HG02840 (cell line): ENCODE data around the gene RPL15.

Source experiments
- ATAC-seq: cut with Tn5 transposase; IDR thresholded peaks from one replicate; pipeline ENCODE4 v1.9.1; 2021; ENCODE audit warnings: mild to moderate bottlenecking, moderate library complexity, moderate number of reproducible peaks; ENCODE audit not compliant: unreplicated experiment, low FRiP score

RPL15 gene

DNA sequence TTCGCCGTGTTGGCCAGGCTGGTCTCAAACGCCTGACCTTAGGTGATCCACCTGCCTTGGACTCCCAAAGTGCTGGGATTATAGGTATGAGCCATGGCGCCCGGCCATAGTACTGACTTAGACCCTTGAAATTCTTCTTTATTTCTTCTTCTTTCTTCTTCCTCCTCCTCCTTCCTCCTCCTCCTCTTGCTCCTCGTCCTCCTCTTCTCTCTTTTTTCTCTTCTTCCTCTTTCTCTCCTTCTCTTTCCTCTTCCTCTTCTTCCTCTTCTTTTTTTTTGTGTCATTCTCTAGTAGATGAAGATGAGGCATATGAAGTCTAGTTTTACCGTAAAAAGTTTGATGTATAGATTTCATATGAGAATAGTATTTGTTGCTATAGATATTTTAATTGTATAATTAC lies 9.3 kb downstream of the RPL15 start:
- ATAC-seq: no peak

DNA sequence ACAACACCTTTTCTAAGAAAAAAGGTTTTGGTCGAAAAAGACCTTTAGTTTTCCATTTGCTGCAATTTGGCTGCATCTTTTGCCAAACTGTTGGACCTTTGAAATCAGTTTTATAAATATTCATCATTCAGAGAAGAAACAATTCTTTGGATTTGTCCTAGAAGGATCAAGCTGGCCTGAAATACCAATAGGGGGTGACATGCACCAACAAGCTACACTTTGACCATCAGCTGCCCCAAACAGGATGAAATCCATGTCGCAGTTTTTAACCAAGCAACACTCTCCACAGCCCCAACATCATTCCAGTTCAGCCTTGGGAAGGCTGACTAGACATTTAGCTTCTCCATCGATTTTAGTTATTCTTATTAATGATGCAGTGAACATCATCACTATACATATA lies 9.8 kb downstream of the RPL15 start:
- no peak for ATAC-seq

DNA sequence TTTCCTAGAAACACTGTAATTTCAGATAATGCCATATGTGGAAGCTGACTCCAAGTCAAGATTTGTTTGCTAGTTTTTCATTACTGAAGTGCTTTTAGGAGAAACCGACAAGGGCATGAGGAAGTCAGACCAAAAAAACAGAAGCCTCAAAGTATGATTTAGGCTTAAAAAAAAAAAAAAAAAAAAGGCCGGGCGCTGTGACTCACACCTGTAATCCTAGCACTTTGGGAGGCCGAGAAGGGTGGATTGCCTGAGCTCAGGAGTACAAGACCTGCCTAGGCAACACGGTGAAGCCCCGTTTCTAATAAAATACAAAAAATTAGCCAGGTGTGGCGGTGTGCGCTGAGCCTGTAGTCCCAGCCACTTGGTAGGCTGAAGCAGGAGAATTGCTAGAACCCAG lies 11.6 kb downstream of the RPL15 start:
- ATAC-seq: no peak

DNA sequence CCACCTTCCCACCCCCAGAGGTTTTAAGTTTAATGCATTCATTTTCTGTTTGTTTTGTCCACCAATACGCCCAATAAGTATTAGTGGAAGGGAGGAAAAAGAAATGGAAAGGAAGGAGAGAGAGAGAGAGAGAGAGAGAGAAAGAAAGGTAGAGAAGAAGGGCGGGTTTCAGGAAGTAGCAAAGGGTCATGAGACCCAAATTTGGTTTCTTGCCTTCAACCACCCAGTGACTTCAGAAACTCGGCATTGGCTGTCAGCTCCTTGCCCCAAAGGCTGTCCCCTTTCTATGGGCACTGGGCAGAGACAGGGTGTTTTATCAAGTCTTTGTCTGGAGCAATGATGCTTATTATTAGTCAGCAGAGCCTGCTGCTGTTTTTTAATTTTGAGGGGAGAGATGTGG lies 14.7 kb downstream of the RPL15 start:
- no peak for ATAC-seq

DNA sequence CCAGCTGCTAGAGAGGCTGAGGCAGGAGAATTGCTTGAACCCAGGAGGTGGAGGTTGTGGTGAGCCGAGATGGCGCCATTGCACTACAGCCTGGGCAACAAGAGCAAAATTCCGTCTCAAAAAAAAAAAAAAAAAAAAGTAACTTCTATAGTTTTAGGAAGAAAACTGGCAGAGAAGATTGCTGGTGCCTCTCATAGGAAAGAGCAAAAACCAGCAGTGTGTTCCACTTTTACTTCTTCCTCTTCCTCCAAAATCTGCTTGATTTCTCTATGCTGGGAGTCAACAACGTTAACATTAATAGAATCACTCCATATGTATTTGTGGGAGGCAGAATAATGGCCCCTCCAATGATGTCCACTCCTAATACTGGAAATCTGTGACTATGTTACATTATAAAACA lies 15.6 kb downstream of the RPL15 start:
- no peak for ATAC-seq

DNA sequence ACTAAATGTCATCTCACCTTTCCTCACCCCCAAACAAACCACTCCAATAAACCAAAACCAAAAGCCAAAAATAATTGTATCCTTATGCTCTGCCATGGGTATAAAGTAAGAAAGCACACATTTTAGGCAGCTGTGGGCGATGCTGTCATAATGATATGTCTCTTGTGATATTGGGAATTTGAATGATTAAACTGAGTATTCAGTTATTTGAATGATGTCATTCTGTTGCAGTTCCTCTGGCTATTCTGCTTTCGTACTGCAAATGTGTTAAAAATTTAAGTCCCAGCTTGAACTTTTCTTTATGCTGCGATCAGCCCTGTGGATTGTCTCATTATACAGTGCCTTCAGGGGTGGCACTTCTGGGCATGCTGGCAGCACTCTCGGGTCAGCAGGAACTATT lies 17.3 kb downstream of the RPL15 start:
- no peak for ATAC-seq

DNA sequence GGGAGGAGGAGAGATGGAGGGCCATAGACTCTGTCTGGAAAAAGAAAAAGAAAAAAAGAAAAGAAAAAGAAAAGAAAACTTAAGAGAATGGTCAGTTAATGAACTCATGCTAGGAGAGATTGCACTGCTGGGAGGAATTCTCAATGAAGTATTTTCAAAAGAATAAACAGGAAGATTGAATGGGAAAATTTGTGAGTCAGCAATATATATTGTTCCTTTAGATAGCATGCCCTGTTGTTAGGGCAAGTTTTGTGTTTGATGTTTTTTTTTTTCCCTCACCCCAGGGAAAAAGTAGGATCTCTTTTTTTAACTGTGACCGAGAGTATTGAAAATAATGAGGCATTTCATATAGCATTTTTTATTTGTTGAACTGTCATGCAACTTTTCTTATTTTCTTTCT lies 20.4 kb downstream of the RPL15 start:
- no peak for ATAC-seq

DNA sequence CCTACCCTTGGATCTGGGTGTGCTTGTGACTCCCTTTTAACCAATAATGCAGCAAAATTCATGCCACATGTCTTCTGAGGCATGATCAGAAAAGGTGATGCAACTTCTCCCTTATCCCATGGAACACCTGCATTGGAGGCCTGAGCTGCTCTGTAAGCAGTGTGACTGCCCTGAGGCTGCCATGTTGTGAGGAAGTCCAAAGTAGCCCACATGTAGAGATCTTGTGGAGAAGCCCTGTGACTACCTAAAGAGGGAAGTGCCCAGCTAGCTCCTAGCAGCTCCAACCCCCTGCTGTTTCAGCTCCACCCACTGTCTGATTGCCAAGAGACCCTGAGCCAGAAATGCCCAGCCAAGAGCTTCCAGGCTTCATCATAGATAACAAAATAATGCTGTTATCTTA lies 21.8 kb downstream of the RPL15 start:
- ATAC-seq: no peak

DNA sequence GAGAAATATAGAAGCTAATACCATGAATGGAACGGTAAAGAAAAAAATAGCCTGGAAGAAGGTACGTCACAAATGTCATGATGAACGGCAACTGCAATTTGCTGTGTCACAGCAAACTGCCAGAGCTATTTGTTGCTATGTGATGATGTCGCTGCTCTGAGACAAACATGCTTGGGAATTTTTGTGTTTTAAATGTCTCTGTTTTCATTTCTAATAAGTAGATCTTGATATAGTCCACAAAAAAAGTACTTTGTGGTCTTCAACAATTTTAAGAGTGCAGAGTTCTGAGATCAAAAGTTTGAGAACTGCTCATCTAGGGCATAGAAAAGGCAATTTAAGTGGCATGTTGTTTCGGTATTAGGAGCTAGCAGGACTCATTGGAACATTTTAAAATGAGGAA lies 23.8 kb downstream of the RPL15 start:
- no peak for ATAC-seq

DNA sequence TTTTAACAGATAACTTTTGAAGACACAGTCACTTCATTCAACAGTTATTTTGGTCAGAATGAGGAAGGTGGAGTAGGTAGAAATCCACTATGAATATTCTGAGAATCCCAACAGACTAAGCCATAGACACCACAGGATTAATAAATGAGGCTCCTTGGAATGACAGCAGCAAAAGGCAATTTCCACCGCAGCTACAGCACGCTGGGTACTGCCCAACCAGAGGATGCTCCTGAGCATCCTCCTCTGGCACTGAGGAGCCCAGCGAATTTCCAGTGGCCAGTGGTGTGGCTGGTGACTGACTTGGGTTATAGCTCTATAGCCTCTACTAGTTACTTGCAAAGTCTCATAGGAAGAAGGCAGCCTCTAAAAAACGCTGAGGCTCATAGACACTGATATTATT lies 24.5 kb downstream of the RPL15 start:
- no peak for ATAC-seq

DNA sequence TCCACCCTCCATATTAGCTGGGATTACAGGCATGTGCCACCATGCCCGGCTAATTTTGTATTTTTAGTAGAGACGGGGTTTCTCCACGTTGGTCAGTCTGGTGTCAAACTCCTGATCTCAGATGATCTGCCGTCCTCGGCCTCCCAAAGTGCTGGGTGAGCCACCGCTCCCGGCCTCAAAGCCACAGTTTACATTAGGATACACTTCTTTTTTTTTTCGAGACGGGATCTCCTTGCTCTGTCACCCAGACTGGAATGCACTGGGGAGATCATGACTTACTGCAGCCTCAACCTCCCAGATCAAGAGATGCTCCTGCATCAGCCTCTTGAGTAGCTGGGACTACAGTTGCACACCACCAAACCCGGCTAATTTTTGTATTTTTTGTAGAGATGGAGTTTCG lies 25.6 kb downstream of the RPL15 start:
- no peak for ATAC-seq

DNA sequence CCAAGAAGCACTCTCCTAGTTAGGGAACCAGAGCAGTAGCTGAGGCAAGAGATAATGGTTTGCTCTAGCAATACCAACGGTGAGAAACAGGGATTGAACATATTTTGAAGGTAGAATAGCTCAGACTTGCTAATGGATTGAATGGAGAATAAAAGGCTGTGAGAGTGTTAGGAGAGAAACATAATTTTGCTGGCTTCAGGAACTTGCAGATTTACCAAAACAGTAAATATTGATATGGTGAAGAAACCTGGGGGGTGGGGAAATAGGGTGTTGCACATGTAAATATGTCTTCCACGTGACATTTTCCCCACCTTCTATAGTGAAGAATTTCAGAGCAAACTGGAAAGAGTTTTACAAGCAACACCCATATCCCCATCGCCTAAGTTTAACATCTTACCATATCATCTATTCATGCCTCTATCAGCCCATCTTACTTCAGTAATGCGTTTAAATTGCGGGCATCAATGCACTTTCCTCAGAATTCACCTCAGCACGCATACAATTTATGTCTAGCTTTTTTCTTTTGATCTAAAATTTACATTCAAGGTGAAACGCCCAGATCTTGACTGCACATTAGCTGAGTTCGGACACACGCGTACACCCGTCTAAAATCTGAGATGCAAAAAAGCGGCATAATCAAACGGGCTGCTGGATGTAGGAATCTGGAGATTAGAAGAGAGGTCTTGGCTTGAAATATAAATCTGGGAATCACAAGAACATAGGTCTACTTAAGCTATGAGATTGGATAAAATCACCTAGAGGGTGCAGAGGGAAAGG lies 27.3 kb downstream of the RPL15 start:
- no peak for ATAC-seq

DNA sequence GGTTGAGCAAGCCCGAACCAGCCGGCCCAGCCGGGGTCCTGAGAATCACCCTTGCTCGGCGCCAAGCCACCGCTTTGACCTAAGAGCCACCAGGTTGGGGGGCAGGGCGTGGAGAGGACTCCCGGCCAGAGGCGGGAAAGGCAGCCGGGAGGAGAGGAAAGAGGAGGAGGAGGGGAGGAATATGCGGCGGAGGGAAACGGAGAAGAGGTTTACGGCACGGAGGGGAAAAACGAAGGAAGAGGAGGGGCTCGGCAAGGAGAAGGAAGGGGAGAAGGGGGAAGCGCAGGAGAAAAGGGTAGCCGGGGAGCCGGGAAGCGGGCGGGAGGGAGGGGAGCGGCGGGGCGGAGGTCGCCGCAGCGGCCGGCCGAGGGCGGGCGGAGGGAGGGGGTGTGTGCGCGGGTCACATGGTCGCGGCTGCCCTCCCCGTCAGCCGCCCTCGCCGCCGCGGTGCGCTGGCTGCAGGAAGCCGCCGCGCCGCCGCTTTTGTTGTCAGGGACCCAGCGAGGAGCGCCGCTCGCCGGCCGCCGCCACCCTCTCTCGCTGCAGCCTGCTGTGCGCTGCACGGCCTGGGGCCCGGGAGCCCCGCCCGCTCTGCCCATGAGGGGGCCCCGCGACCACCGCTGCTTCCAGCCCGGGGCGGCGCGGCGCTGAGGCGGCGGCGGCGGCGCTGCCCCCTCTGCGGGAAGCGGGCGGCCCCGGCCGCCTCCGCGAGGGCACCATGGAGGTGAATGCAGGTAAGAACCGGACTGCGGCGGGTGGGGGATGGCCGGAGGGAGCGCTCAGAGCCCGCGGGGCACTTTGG lies 28.1 kb downstream of the RPL15 start, which contains the start of gene NR1D2:
Gene NR1D2, plus strand, starts transcription at position 426 of the 802 bp plus-strand sequence. Its CDS starts 293 bp downstream, at position 719.
- peak; percentile 65 for ATAC-seq

DNA sequence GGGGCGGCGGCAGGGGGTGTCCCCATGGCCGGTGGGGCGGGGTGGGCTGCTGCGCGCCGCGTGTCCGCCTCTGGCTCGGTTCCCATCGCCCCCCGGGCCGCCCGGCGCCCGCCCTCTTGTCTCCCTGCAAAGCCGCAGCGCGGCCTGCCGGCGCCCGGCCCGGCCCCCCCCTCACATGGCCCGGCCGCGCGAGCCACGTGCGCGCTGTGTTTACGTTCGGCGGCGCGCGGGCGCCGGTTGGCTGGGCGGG lies 28.7 kb downstream of the RPL15 start:
- ATAC-seq: peak; percentile 82

DNA sequence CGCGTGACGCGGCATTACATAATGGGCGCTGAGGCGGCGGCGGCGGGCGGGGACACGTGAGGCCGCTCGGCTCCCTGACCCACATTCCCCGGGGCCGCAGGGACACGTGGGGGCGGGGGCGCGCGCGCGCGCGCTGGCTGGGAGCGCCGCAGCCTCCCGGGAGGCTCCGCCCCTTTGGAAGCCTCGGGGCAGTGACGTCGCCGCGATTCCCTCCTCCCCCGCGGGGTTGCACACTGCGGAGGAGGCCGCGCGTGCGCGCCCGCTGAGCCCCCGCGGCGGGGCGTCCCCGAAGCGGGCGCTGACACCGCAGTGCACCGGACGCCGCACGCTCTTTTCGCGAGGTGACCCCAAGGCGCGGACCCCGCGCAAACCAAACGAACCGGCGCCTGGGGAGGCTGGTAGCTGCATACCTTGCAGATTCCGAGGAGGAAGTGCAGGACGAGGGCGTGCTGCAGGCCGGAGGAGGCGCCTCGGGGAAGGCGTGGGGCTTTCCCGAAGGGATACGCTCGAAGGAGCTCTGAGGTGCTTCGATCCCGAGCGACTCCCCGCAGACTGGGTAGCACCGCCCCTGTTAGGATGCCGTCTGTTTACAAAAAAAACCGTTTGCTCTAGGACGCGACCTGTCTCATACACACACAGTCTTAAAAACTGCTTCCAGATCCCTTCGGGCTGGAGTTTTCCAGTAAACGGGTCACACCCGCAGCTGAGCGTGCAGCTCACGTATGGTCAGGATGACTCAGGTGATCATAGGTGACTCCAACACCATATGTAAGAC lies 29.2 kb downstream of the RPL15 start:
- ATAC-seq: peak; percentile 37

DNA sequence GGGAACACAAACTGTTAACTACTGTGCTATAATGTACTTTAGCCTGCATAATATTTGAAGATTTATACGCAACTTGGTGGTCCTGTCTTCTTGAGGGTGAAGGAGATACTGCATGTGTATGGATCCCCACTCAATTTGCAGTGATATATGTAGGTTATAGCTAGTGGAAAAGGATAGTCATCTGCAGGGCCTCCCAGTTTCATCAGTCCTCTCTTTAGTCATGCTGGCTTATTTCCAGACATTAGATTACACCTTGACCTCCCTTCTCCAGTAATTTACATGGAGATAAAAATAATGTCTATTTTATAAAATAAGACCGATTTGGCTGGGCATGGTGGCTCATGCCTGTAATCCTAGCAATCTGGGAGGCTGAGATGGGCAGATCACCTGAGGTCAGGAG lies 31.8 kb downstream of the RPL15 start:
- ATAC-seq: no peak

DNA sequence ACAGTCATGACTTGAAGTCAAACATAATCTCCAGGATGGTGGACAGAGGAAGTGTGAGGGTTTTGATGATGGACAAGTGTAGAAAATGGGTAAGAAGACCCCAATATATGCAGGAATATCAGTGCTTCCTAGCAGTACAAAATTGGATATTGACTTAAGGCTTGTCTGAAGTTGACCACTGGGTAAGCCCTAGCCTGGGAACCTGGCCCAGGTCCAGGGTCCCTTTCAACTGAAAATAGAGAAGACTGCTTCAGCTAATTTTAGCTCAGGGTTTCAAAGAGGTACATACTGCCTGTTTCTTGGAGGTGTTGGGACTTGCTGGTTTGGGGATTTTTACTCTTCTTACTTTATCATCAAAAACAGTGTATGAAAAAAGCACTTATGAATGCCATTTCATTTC lies 32.9 kb downstream of the RPL15 start:
- ATAC-seq: no peak

DNA sequence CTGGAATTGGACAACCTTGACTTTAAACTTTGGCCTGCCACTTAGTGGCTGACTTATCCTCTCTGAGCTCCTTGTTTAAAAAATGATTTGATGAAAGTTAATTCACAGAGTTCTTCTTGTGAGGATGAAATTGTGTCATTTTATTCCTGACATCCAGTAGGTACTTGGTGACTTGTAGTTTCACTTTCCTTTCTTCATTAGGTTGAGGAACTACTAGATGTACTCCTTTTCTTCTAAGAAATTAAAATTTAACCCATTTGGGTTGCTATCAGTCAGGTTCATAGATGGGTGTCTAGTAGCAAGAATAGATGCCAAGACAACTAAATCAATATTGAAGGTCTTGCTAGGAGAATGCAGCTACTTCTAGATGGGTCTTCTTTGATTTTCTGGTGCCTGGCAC lies 33.4 kb downstream of the RPL15 start:
- no peak for ATAC-seq

DNA sequence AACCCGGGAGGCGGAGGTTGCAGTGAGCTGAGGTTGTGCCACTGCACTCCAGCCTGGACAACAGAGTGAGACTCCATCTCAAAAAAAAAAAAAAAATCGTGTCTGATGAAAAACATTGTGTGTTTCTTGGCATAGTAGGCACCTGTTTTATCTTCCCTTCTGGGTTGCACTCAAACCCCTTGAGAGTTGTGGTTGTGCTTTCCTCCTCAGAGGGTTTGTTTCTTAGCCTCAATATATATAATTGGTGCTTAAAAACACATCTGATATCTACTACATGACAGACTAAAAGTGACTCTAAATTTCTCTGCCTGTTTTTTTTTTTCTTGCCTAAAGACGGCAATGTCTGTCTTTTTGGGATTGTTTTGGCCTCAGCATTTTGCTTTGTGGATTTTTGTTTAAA lies 35.7 kb downstream of the RPL15 start:
- no peak for ATAC-seq

DNA sequence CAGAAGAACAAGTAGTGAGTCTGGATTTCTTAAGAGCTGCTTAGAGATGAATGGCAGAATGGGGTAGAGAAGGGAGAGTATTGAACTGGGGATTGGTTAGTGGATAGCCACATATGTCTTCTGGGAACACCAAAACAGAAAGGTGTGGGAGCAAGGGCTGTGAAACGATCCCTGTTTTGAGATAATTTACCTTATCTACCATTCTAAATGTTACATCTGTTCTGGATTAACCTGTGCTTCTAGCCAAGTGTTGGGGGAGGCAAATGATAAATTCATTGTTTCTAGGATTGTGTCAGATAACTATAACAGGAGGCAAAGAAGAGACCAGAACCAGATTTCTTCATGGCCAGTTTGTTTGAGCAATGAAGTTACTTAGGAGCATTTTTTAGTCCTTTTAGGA lies 36.6 kb downstream of the RPL15 start:
- no peak for ATAC-seq

DNA sequence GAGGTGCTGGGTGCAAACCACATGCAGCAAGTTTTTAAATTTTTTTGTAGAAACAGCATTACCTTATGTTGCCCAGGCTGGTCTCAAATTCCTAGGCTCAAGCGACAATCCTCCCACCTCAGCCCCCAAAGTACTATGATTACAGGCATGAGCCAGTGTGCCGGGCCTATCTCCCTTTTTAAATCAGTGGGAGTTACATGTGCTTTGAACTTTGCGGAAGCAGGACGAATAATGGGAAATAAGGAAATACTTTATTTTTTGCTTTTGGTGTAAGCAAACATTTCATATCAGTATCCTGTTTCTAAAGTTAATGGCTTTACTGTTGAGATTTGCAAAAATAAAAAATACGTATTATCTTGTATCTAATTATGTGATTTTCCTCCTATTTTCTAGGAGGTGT lies 37.2 kb downstream of the RPL15 start:
- ATAC-seq: no peak
